Measurements from ENCODE around the gene GADD45G.

GADD45G gene

GRCh38 chr9:89647366-89648128, 42.7 kb downstream of the GADD45G start:
- Histone ChIP-seq H3K27ac (ENCODE audit: low read length) (no peak overlapping the region), H3K9me3 (ENCODE audit: control insufficient read depth, low read depth, low read length) (no peaks in the 10 kb centered on the region), H3K4me3 (ENCODE audit: low read length) (no peak overlapping the region), H3K36me3 (ENCODE audit: control insufficient read depth, low read depth, low read length) (no peaks in the 10 kb centered on the region), H3K4me1 (ENCODE audit: control insufficient read depth, low read depth, low read length) (peaks cover 10% of the 10 kb centered on the region), H3K9ac (ENCODE audit: low read length) (no peak overlapping the region), H3K27me3 (ENCODE audit: control insufficient read depth, insufficient read depth, low read length) (no peaks in the 10 kb centered on the region)

- H3K27ac ChIP-seq (ENCODE audit: low read length), result no peak overlapping the region
- no peaks in the 10 kb centered on the region for H3K27me3 ChIP-seq (ENCODE audit: control insufficient read depth, insufficient read depth, low read length)
- no peaks in the 10 kb centered on the region for H3K36me3 ChIP-seq (ENCODE audit: control insufficient read depth, low read depth, low read length)
- no peaks in the 10 kb centered on the region for H3K9me3 ChIP-seq (ENCODE audit: control insufficient read depth, low read depth, low read length)
- H3K4me3 ChIP-seq (ENCODE audit: low read length), result no peak overlapping the region
- no peak overlapping the region for H3K9ac ChIP-seq (ENCODE audit: low read length)
- H3K4me1 ChIP-seq (ENCODE audit: control insufficient read depth, low read depth, low read length), result peaks cover 10% of the 10 kb centered on the region
These were observed 43.6 kb downstream of the GADD45G start for GRCh38 chr9:89648247-89649000.

GRCh38 chr9:89649039-89649691, 44.4 kb downstream of the GADD45G start:
- Histone ChIP-seq H3K27ac (ENCODE audit: low read length) (no peak overlapping the region), H3K36me3 (ENCODE audit: control insufficient read depth, low read depth, low read length) (no peaks in the 10 kb centered on the region), H3K9ac (ENCODE audit: low read length) (no peak overlapping the region), H3K4me1 (ENCODE audit: control insufficient read depth, low read depth, low read length) (peaks cover 10% of the 10 kb centered on the region), H3K4me3 (ENCODE audit: low read length) (no peak overlapping the region), H3K27me3 (ENCODE audit: control insufficient read depth, insufficient read depth, low read length) (no peaks in the 10 kb centered on the region), H3K9me3 (ENCODE audit: control insufficient read depth, low read depth, low read length) (no peaks in the 10 kb centered on the region)

- Histone ChIP-seq H3K4me1 (ENCODE audit: control insufficient read depth, low read depth, low read length) (peaks cover 18% of the 10 kb centered on the region), H3K4me3 (ENCODE audit: low read length) (no peak overlapping the region), H3K9me3 (ENCODE audit: control insufficient read depth, low read depth, low read length) (no peaks in the 10 kb centered on the region), H3K27ac (ENCODE audit: low read length) (no peak overlapping the region), H3K36me3 (ENCODE audit: control insufficient read depth, low read depth, low read length) (no peaks in the 10 kb centered on the region), H3K27me3 (ENCODE audit: control insufficient read depth, insufficient read depth, low read length) (no peaks in the 10 kb centered on the region), H3K9ac (ENCODE audit: low read length) (no peak overlapping the region)
These were observed 49.3 kb downstream of the GADD45G start for GRCh38 chr9:89654025-89654662.

GRCh38 chr9:89655056-89655989, 50.5 kb downstream of the GADD45G start:
- H3K4me3 ChIP-seq (ENCODE audit: low read length), result no peak overlapping the region
- no peaks in the 10 kb centered on the region for H3K36me3 ChIP-seq (ENCODE audit: control insufficient read depth, low read depth, low read length)
- no peak overlapping the region for H3K9ac ChIP-seq (ENCODE audit: low read length)
- no peaks in the 10 kb centered on the region for H3K9me3 ChIP-seq (ENCODE audit: control insufficient read depth, low read depth, low read length)
- no peaks in the 10 kb centered on the region for H3K27me3 ChIP-seq (ENCODE audit: control insufficient read depth, insufficient read depth, low read length)
- peaks cover 18% of the 10 kb centered on the region for H3K4me1 ChIP-seq (ENCODE audit: control insufficient read depth, low read depth, low read length)
- no peak overlapping the region for H3K27ac ChIP-seq (ENCODE audit: low read length)

Measured in iPS-18a (cell line).